PC-9 (cell line): ENCODE measurements around the gene TMEM198. TPM values are rescaled to one million over a fixed set of nuclear protein-coding genes. Genes with fewer than 3 reads are reported as not detected.
A peak's percentile ranks its signal among the peaks of the same experiment; 100 is the strongest.

ENCODE experiments used
- BruUV-seq: library from RNA; stranded (reverse); fragments of 400-500 nt; replicated peaks from 2 replicates; lab custom pipeline; 2021; lab: Mats Ljungman, UMichigan
- CTCF ChIA-PET: fragments of 300-600 bp; sonication (Branson Sonifier 250); formaldehyde crosslinking; loops from one replicate; lab custom pipeline; 2022; ENCODE audit warnings: antibody characterized with exemption; lab: Charles Lee
- POLR2A ChIA-PET: fragments of 300-600 bp; sonication (Branson Sonifier 250); formaldehyde crosslinking; loops from one replicate; lab custom pipeline; 2022; ENCODE audit warnings: antibody characterized with exemption; ENCODE audit not compliant: unreplicated experiment; lab: Charles Lee
- DNase-seq, 2 experiments: peaks; one replicate each; pipeline versions ENCODE4 v3.0.0 to v3.0.0-alpha.2; 2015 to 2022; ENCODE audit warnings: mixed read lengths in 1 of 2
- H2AFZ ChIP-seq: fragments of 200-600 bp; sonication (generic); 2 replicates; pipeline ENCODE4 v1.8.1; 2017; ENCODE audit warnings: antibody characterized with exemption
- H3F3A ChIP-seq: fragments of 200-600 bp; sonication (generic); 2 replicates; pipeline ENCODE4 v1.8.1; 2017; ENCODE audit warnings: antibody characterized with exemption, mild to moderate bottlenecking, low read depth; ENCODE audit not compliant: insufficient read depth
- H3K27ac ChIP-seq: fragments of 200-600 bp; sonication (generic); 2 replicates; pipeline ENCODE4 v1.6.1; 2016; ENCODE audit warnings: mixed run types
- H3K27me3 ChIP-seq: fragments of 200-600 bp; sonication (generic); 2 replicates; pipeline ENCODE4 v1.6.1; 2016; ENCODE audit warnings: low read depth, mixed run types; ENCODE audit not compliant: insufficient read depth
- H3K36me3 ChIP-seq: fragments of 200-600 bp; sonication (generic); 2 replicates; pipeline ENCODE4 v1.6.1; 2016; ENCODE audit warnings: low read depth, mixed run types
- H3K4me1 ChIP-seq: fragments of 200-600 bp; sonication (generic); replicated peaks from 2 replicates; pipeline ENCODE4 v1.6.1; 2016; ENCODE audit warnings: mixed run types; ENCODE audit not compliant: insufficient read depth
- H3K4me2 ChIP-seq: fragments of 200-600 bp; sonication (generic); 2 replicates; pipeline ENCODE4 v1.6.1; 2017; ENCODE audit warnings: mixed run types
- H3K4me3 ChIP-seq: fragments of 200-600 bp; sonication (generic); 2 replicates; pipeline ENCODE4 v1.6.1; 2016; ENCODE audit warnings: mixed run types
- H3K79me2 ChIP-seq: fragments of 200-600 bp; sonication (generic); 2 replicates; pipeline ENCODE4 v1.6.1; 2017; ENCODE audit warnings: low read depth, mixed run types
- H3K9me2 ChIP-seq: fragments of 200-600 bp; sonication (generic); 2 replicates; pipeline ENCODE4 v1.8.1; 2017; ENCODE audit warnings: mild to moderate bottlenecking; ENCODE audit not compliant: insufficient read depth
- H3K9me3 ChIP-seq: fragments of 200-600 bp; sonication (generic); 2 replicates; pipeline ENCODE4 v1.8.1; 2016; ENCODE audit warnings: low read depth; ENCODE audit not compliant: insufficient read depth
- H4K20me1 ChIP-seq: fragments of 200-600 bp; sonication (generic); 2 replicates; pipeline ENCODE4 v1.8.1; 2017; ENCODE audit not compliant: insufficient read depth
- CTCF ChIP-seq: fragments of 200-600 bp; sonication (generic); conservative IDR thresholded peaks from 2 replicates; pipeline ENCODE4 v1.6.1; 2017; ENCODE audit warnings: mixed run types, antibody characterized with exemption, mild to moderate bottlenecking, moderate library complexity
- EZH2 ChIP-seq: fragments of 200-600 bp; sonication (generic); IDR thresholded peaks from 2 replicates; pipeline ENCODE4 v1.8.0; 2017; ENCODE audit warnings: antibody characterized with exemption, low read depth
- intact Hi-C: fragments of 100-400 bp; cut with micrococcal nuclease; formaldehyde crosslinking; loops from one replicate; pipeline ENCODE4 v1.10.0; 2022; ENCODE audit not compliant: unreplicated experiment
- total RNA-seq: library from RNA; stranded (reverse); gene quantifications from 2 replicates; pipeline ENCODE4 v1.2.3, GENCODE V29; 2021

The TMEM198 gene
- total RNA-seq, 1 experiment from 2014 or later = 3.6 TPM

GRCh38 chr2:219593154-219593553 lies 49.3 kb downstream of the TMEM198 start:
- BruUV-seq = no TSS peak

GRCh38 chr2:219595256-219595655 lies 51.4 kb downstream of the TMEM198 start:
- no peaks in the 10 kb centered on the region for H4K20me1 ChIP-seq
- intact Hi-C loops = no loop called here
- peaks cover 15% of the 10 kb centered on the region; the same call in 1 of the 2 replicates for H3K79me2 ChIP-seq
- no peaks in the 10 kb centered on the region for H3K9me3 ChIP-seq
- H3K4me1 ChIP-seq = peaks cover 19% of the 10 kb centered on the region
- ChIA-PET CTCF (interaction anchor here (0.7 kb wide), 1 partner anchor 24 kb away, joined by 5 read pairs; the partner anchor contains the start of gene OBSL1), POLR2A (interaction anchor here (0.6 to 0.7 kb wide), 2 partner anchors 24 to 26 kb away, joined by 3 to 6 read pairs; no protein-coding TSS in a partner anchor)
- H3K9me2 ChIP-seq = no peaks in the 10 kb centered on the region
- no peaks in the 10 kb centered on the region for H3K36me3 ChIP-seq
- TF ChIP-seq CTCF = no peak
- no peak for TF ChIP-seq EZH2
- no peak overlapping the region for H3K4me2 ChIP-seq
- H2AFZ ChIP-seq = no peak overlapping the region
- H3K4me3 ChIP-seq = no peak overlapping the region
- no TSS peak for BruUV-seq
- H3K27ac ChIP-seq = no peak overlapping the region
- H3K27me3 ChIP-seq = no peaks in the 10 kb centered on the region
- DNase-seq = no peak
- H3F3A ChIP-seq = peaks cover 25% of the 10 kb centered on the region

More at GRCh38 chr2:219593154-219593553, 49.3 kb downstream of the TMEM198 start:
- Histone ChIP-seq H3K4me2 (no peak overlapping the region), H3K4me1 (peaks cover 12% of the 10 kb centered on the region), H4K20me1 (no peaks in the 10 kb centered on the region), H3K9me2 (no peaks in the 10 kb centered on the region), H3K4me3 (no peak overlapping the region), H3K79me2 (no peaks in the 10 kb centered on the region), H3K9me3 (no peaks in the 10 kb centered on the region), H3K27ac (no peak overlapping the region), H3F3A (peaks cover 25% of the 10 kb centered on the region), H2AFZ (no peak overlapping the region), H3K27me3 (no peaks in the 10 kb centered on the region), H3K36me3 (no peaks in the 10 kb centered on the region)
- ChIA-PET POLR2A (no interaction called here), CTCF (no interaction called here)
- TF ChIP-seq EZH2 (no peak), CTCF (no peak)
- intact Hi-C loops = no loop called here
- no peak for DNase-seq

- CTCF ChIA-PET = interaction anchor here (1.2 kb wide), 1 partner anchor 92 kb away, joined by 4 read pairs; no protein-coding TSS in a partner anchor
- no peaks in the 10 kb centered on the region for H3K27me3 ChIP-seq
- peak overlapping the region; percentile 95 for H3K4me2 ChIP-seq
- H3K4me1 ChIP-seq = peaks cover 19% of the 10 kb centered on the region
- POLR2A ChIA-PET = interaction anchor here (0.6 to 1.3 kb wide), 10 partner anchors 25 to 738 kb away, joined by 3 to 9 read pairs (median 4); partner anchors contain the start of genes GLB1L, INHA, STK16 and TMEM198
- peaks cover 25% of the 10 kb centered on the region for H3F3A ChIP-seq
- TSS peak; percentile 90 for BruUV-seq
- H3K4me3 ChIP-seq = peak overlapping the region; percentile 70
- TF ChIP-seq EZH2 = no peak
- no peaks in the 10 kb centered on the region for H3K9me3 ChIP-seq
- H3K27ac ChIP-seq = peak overlapping the region; percentile 85
- intact Hi-C loops = loop anchor here (1.0 to 2.0 kb wide), 4 partner anchors 25 to 92 kb away; partner anchors contain the start of genes CHPF and INHA
- H3K79me2 ChIP-seq = peaks cover 15% of the 10 kb centered on the region; the same call in 1 of the 2 replicates
- H4K20me1 ChIP-seq = no peaks in the 10 kb centered on the region
- no peaks in the 10 kb centered on the region for H3K9me2 ChIP-seq
- peak overlapping the region; percentile 81 for H2AFZ ChIP-seq
- DNase-seq = no peak
- no peaks in the 10 kb centered on the region for H3K36me3 ChIP-seq
Observed at GRCh38 chr2:219596954-219597551, 53.2 kb downstream of the TMEM198 start.
